Activated CD8-positive, alpha-beta memory T cell treated with anti-CD3 and anti-CD28 coated beads, Interleukin-2, amount 50 U/mL, for 1 hour (primary cell): ENCODE measurements around the gene RUSF1.
A peak's percentile ranks its signal among the peaks of the same experiment; 100 is the strongest.
"Not testable (repeated sequence)": the region's sequence is repeated elsewhere in the genome, so short reads cannot be mapped to it uniquely, and the experiment has no call there.

Experiments used
- DNase-seq: peaks from one replicate; pipeline ENCODE4 v3.0.0-alpha.2; 2020; ENCODE audit errors: extremely low read depth

Gene RUSF1

DNA sequence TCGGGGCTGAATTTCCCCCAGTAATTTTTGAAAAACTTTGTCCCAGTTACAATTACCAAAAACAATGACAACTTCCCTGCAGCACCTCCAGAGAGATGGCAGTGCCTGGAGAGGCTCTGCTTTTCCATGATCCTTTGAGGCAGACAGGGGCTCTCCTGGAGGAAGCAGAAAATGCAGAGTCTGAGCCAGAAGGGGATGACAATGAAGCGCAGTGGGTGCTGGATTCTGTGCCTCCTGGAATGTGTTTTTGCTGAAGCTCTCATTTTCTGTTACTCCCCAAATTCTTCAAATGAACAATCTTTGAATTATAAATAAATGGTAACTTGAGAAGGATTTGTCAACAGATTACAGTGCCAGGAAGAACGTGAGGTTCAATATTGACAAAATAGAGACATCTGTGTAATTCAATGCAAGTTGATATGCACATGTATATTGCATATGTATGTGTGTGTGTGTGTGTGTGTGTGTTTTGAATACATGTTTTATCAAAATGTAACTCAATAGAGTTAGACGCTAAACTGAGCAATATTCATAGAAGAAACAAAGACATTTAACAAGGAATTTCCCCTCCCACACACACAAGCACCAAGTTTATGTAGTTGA is 9.7 kb upstream of the RUSF1 start:
- DNase-seq: no peak

DNA sequence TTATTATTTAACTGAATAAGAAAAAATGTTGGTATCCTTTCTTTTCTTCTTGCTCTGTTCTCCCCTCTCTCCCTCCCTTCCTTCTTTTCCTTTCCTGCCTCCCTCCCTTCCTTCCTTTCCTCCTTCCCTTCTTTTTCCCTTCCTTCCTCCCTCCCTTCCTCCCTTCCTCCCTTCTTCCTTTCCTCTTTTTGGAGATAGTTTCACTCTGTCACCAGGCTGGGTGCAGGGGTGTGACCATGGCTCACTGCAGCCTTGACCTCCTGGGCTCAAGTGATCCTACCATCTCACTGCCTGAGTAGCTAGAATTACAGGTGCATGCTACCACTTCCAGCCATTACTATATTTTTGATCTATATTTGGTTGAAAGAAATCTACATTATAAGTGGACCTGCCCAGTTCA is 5.7 kb upstream of the RUSF1 start:
- no peak for DNase-seq

DNA sequence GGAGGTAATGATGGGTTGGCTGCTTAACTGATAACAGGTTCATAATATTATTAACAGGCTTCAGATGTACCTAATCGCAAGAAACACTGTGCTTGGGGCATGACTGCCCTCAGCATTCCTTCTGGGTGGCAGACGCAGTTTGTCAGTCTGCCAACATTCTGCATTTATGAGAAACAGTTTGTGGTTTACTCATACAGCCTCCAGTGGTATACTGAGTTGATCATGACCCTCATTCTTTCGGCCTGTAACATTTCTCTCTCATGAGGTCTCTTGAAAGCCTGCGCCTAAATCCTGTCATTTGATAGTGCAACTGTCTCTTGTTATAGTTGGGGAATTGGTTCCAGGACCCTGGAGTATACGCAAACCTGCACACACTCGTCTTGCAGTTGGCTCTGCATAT is 4.9 kb upstream of the RUSF1 start:
- DNase-seq: no peak

DNA sequence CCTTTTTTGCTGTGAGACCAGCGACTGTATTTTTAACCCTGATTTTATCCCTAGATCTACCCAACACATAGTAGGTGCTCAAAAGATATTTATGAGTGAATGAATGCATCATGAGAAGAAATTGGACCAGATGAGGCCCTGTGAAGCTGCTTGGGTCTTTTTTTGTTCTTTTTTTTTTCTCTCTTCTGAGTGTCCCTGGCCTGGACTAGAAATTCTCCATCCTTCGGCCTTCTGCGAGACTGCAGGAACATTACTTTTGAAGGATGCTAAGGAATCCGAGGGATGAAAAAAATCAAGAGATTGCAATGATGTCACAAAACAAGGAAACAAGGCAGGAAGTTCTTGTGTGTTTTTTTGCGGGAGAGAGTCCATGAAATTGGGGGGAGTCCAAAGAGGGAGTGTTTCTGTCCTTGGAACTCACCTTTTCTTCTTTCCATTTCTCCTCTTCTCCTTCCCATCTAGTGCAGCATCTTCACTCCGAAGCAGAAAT is 560 bp upstream of the RUSF1 start:
- no peak for DNase-seq

DNA sequence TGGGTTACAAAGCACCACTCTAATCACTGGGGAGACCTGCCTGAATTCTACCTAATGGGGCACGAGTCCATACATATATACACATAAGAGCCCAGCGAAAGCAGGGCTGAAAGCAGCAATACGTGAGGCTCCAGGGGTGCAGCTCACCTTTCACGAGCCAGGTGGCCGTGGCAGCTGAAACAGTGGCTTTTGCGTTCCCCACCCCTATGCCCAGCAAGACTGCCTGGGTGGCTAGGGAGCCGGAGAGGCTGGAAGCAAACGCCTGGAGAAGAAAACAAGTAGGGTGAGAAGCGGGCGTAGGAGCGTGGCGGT is 618 bp downstream of the RUSF1 start:
- no peak for DNase-seq

DNA sequence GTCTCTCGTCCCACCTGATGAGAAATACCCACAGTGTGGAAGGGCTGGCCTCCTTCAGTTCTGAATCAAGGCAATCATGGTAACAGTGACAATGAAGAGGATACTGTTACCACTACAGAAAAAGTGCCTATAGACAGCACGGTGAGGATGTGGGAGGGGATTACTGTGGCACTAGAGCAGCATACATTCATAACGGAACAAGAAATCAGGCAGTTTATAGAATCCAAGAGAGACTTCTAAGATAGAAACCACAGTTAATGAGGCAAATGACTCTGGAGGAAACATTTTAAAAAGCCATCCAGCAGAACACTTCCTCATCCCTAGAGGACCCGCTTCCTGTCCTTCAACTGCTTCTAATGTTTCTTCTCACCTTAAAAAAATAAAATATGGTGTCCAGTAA is 2.7 kb downstream of the RUSF1 start:
- no peak for DNase-seq

DNA sequence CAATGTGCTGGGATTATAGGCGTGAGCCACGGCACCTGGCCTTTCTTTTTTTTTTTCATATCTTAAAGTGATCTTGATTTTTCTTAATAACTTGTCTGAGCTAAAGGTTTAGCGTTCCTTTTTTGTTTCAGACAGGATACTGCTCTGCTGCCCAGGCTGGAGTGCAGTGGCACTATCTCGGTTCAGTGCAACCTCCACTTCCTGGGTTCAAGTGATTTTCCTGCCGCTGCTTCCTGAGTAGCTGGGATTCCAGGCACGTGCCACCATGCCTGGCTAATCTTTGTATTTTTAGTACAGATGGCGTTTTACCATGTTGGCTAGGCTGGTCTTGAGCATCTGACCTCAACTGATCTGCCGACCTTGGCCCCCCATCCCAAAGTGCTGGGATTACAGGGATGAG is 4.0 kb downstream of the RUSF1 start:
- DNase-seq: no peak

DNA sequence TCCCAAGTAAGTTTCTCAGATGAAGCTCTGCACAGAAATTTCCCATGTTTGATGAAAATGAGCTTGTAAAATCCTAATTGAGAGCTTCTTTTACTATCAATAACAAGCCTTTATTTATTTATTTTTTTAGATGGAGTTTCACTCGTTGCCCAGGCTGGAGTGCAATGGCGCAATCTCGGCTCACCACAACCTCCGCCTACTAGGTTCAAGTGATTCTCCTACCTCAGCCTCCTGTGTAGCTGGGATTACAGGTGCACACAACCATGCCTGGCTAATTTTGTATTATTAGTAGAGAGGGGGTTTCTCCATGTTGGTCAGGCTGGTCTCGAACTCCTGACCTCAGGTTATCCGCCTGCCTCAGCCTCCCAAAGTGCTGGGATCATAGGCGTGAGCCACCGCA is 4.6 kb downstream of the RUSF1 start:
- DNase-seq: not testable (repeated sequence)

DNA sequence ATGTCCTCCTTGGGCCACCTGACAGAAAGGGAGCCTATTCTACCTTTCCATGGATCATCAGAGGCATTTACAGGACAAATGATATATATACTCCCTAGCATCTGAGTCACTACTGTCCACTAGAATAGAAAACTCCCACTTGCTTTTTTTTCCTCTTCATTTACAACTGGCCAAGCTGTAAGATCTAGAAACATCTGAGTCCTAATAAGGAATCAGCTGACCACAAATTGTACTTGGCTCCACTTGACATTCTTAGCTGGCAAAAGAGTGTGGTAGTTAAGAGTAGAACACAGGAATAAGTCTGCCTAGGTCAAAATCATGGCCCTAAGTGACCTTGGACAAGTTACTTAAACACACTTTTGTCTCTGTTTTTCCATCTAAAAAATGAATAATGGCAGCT is 5.2 kb downstream of the RUSF1 start:
- no peak for DNase-seq

DNA sequence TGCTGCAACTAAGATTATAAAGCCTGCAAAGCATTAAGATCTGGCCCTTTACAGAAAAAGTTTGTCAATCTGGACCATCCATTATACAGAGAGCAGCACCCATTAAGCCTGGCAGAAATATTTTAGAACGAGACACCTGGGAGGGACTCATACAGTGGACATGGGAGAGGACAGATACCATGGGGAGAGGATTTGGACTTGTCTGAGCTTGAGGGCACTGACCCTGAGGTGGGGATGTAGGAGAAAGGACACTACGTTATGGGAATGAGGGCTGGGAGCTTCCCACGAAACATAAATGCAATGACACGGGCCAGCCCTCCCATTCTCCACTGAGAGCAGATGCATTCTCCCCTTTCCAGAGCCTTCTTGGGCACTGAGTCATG is 6.2 kb downstream of the RUSF1 start:
- no peak for DNase-seq

DNA sequence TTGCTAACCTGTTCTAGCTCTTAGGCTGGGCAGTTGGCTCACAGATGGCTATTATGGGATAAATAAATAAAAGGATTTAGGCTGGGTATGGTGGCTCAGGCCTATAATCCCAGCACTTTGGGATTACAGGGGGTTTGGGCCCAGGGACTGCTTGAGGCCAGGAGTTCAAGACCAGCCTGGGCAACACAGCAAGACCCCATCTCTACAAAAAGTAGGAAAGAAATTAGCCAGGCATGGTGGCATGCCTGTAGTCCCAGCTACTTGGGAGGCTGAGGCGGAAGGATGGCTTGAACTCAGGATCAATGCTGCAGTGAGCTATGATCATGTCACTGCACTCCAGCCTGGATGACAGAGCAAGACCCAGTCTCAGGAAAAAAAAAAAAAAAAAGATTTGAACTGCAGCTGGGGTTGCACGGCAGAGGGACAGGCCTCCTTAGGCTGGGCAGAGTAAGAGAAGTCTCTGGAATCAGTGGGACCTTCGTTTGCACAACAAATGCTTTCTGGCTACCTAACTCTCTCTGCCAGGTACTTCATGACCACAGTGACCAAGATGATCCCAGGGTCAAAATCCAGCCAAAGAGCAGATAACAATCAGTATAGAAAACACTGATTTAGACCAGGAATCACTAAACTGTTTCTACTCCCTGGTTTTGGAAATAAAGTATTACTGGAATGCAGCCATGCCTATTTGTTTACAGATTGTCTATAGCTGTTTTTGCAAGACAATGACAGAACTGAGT is 6.8 kb downstream of the RUSF1 start:
- no peak for DNase-seq

DNA sequence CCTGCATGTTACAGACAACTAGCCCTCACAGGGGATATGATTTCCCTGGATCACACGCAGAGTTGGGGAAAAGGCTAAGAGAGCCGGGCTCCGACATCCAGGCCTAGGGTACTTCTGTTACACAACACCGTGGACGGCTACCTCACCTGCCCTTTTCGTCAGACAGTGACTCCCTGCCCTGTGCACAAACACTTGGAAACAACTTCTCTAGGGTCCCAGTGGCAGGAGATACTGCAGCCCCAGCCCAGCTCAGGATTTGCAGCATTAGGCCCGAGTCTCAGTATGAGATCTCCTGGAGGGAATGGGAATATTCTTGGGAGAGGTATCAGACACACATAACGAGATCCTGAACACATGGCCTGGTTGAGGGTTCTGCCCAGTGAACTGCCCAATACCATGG is 8.3 kb downstream of the RUSF1 start:
- no peak for DNase-seq

DNA sequence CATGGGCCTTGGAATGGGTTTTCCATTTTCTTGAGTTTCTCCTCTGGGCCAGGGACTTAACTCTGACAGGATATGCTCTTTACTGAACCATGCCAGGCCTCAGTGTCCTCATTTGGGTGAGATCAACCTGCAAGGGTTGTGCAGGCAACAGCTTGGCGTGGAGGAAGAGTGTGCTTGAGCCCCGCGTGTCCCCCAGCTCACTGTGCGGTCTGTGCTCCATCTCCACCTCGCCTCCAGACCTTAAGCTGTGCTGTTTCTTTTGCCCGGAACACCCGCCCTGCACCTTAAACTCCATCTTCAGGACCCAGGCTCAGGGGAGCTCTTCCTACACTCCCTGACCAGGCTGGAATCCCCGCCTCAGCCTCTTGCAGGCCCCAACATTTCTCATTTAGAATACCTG is 9.7 kb downstream of the RUSF1 start:
- no peak for DNase-seq

DNA sequence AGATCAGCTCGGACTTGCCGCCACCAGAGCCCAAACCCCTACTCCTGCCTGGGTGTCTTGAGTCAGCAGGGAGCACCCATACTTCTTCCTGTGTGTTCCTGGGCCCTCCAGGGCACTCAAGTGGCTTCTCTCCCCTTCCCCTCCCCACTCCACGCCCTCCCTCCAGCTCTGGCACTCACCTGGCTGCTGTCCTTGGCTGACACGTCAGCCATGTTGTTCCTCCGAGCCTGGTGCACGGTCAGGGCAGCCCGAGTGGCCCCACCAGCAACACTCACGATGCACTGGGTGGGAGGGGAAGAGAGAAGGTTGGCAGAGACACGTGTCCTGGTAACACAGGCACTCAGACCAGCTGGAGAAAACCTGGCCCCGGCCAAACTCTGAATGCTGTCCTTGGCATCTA is 11.5 kb downstream of the RUSF1 start:
- no peak for DNase-seq

DNA sequence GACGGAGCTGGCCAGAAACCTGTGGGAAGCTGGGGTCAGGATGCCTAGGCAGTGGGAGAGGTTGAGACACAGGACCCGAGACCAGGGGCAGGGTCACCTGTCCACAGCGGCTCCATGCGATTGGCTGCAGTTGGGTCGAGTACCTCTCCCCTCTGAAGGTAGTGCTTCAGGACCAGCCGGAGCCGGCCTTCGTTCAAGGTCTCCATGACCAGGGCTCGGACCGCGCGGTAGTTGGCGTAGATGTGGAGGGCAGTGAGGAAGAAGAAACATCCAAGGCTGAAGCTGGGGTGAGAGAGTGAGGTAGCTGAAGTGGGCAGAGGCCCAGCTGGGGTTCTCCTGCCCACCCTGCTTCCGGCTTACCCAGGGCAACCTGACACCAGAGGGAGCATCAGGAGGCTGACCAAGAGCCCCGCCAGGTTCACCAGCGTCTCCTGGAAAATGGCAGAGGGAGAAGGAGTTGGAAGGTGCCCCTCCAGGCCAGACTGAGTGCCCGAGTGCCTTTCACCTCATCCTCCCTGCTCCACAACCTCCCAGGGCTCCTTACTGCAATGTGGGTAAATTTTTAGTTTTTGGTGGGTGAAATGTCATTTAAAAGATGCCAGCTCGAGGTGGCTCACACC is 14.6 kb downstream of the RUSF1 start:
- DNase-seq: no peak

DNA sequence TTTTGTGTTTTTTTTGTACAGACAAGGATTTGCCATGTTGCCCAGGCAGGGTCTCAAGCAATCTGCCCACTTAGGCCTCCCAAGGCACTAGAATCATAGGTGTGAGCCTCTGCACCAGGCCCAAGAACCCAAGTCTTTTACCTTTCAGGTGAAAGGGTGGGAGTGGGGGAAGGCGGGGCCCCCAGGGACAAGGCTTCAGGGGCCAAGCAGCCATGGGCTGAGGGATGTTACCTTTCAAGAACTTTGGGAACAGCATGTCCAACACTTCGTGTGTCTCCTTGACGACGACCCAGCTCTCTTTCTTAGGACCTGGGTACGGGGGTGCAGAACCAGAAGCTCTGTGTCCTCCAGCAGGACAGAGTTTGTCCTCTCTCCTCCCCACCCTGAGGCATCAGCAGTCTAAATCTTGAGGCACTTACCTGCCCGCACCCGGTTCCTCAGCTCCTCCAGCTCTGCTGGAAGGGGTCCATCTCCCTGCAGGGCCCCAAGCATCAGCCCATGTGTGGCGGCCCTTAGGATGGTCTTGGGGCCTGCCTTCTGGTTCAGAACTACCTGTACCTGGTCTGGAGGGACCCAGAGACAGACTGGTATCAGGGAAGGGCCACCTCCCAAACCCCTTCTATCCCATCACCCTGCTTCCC is 16.3 kb downstream of the RUSF1 start:
- DNase-seq: no peak

DNA sequence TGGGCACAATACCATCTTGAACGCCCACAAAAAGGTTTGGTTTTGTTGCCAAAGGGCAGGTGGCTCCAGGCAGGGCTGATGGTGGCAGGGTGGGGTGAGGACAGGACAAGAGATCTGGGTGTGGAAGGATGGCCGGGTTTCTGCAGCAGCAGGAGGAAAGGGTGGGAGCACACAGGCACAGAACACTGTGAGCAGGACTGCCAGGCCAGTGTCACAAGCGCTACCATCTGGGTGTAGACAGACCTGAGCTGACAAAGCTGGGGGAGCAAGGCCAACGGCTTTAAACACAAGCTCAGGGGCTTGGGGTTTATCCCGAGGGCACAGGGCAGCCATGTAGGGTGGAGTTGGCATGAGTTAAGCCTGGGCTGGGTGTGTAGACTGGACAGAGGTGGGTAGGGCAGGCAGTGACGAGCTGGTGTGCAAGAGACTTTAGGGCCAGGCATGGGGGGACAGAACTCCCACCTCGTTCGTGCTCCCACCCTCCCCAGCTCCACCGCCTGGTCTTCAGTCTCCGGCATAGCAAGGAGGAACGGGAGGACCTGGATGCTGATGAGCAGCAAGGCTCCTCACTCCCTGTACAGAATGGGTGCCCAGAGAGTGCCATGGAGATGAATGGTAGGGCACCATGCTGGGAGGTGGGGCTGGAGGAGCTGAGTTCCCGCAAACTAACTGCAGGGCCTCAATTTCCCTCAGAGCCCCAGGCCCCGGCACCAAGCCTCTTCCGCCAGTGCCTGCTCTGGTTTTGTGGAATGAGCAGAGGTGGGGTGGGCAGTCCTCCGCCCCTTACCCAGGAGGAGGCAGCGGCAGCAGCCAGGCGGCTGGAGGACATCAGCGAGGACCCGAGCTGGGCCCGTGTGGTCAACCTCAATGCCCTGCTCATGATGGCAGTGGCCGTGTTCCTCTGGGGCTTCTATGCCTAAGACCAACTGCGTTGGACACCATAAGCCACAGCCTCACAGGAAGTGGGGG is 18.3 kb downstream of the RUSF1 start:
- no peak for DNase-seq

DNA sequence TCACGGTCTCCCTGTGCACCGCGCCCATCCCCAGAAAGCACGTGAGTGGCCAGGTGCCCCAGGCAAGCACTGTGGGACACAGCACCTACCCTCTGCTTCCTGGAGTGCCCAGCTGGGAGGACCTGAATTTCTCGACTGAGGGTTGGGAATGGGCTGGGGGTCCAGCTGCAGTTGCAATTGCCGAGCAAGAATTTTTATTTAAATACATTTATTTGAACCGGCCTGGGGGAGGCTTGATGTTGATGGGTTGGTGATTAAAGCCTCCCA is 19.0 kb downstream of the RUSF1 start:
- no peak for DNase-seq

DNA sequence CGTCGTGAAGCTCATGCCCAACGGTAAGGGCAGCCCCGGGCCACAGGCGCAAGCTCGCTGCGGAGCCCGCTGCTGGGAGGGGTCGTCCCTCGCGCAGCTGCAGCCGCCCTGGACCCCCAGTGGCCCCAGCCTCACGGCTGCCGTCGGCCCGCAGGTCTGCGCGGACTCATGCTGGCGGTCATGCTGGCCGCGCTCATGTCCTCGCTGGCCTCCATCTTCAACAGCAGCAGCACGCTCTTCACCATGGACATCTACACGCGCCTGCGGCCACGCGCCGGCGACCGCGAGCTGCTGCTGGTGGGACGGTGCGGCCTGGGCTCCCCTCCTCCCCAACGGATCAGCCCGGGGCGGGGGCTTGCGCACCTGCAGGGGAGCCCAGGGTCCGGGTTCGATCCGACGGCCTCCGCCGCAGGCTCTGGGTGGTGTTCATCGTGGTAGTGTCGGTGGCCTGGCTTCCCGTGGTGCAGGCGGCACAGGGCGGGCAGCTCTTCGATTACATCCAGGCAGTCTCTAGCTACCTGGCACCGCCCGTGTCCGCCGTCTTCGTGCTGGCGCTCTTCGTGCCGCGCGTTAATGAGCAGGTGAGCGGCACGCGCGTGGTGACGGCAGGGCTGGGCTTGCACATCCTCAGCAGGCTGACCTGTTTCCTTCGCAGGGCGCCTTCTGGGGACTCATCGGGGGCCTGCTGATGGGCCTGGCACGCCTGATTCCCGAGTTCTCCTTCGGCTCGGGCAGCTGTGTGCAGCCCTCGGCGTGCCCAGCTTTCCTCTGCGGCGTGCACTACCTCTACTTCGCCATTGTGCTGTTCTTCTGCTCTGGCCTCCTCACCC is 19.5 kb downstream of the RUSF1 start:
- DNase-seq: no peak

DNA sequence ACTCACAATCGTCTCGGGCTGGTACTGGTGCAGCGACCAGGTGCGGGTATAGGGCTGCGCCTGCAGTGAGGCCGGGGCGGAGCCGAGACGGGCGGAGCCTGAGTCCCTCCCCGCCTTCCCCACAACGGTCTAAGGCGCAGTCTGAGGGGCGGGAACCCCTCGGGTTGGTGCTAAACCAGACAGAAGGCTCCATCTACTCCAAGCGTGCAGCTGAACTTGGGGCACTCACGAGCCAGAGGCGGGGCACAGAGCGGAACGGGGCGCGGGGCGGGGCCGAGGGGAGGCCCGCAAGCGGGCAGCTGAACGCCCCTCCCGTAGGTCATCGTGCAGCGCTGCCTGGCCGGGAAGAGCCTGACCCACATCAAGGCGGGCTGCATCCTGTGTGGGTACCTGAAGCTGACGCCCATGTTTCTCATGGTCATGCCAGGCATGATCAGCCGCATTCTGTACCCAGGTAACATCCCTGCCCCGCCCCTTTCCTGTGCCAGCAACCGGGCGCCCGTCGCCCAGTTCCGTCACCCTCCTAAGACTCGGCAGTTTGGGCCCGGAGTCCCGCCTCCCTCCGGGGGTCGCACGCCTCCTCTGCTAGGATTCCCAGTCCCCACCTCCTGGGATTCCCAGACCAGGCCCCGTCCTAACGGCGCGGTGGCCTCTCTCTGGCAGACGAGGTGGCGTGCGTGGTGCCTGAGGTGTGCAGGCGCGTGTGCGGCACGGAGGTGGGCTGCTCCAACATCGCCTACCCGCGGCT is 20.3 kb downstream of the RUSF1 start:
- DNase-seq: peak; percentile 49
